ENCODE measurements around the gene UBE2I. TPM values are rescaled to one million over a fixed set of nuclear protein-coding genes. Genes with fewer than 3 reads are reported as not detected.
A peak's percentile ranks its signal among the peaks of the same experiment; 100 is the strongest.

Gene UBE2I
- total RNA-seq, 1 experiment from 2014 or later: 290 TPM

- Mint-ChIP-seq H3K27ac (peak overlapping the region in 2 of 3 experiments; percentile 78 to 83; a peak in 2 of 7 replicates), H3K27me3 (ENCODE audit: low read depth) (peaks cover 7% of the 10 kb centered on the region; the same call in 1 of the 2 replicates), H3K4me1 (peaks cover 19 to 37% of the 10 kb centered on the region in 2 experiments), H3K4me3 (peak overlapping the region in 1 of 2 experiments; percentile 68; a peak in 1 of 5 replicates), H3K36me3 (ENCODE audit: insufficient read depth in 1 of 3, low read depth in 3 of 3) (peaks cover 6 to 12% (median 11%) of the 10 kb centered on the region in 3 experiments), H3K9me3 (peaks cover 4 to 6% of the 10 kb centered on the region in 2 experiments)
- Histone ChIP-seq H2BK5ac (ENCODE audit: insufficient read length, low read length) (no peak overlapping the region), H4K20me1 (ENCODE audit: control insufficient read depth, insufficient read depth, insufficient read length) (peaks cover 3% of the 10 kb centered on the region), H3K79me2 (ENCODE audit: insufficient read depth, low read length) (peaks cover 15% of the 10 kb centered on the region), H4K91ac (ENCODE audit: insufficient read length, low read depth, low read length) (no peak overlapping the region), H3K4me2 (ENCODE audit: insufficient read depth, insufficient read length, low read length) (no peak overlapping the region), H4K5ac (ENCODE audit: insufficient read length, low read depth, low read length) (no peak overlapping the region), H3K27me3 (ENCODE audit: insufficient read depth, low read length) (no peaks in the 10 kb centered on the region), H3K56ac (ENCODE audit: insufficient read length, low read depth, low read length) (no peak overlapping the region), H3K4me1 (ENCODE audit: insufficient read depth, low read length) (no peaks in the 10 kb centered on the region; the same call in 1 of the 2 replicates), H3K9ac (ENCODE audit: extremely low read depth, insufficient read length, low read length) (no peak overlapping the region), H3K4ac (ENCODE audit: low read depth, low read length) (no peak overlapping the region), H3K18ac (ENCODE audit: insufficient read length, low read depth, low read length) (no peak overlapping the region), H2BK120ac (ENCODE audit: low read depth, low read length, poor library complexity, severe bottlenecking) (no peak overlapping the region), H3K14ac (ENCODE audit: insufficient read depth, low read length) (no peak overlapping the region), H3K23ac (ENCODE audit: insufficient read length, low read depth, low read length) (no peak overlapping the region), H2BK12ac (ENCODE audit: insufficient read length, low read depth, low read length) (no peak overlapping the region), H3K23me2 (ENCODE audit: insufficient read length, low read depth, low read length, poor library complexity, severe bottlenecking) (peaks cover 13% of the 10 kb centered on the region), H4K8ac (replicated peaks; ENCODE audit: insufficient read length, low read depth, low read length) (no peak overlapping the region), H2AFZ (ENCODE audit: low read length) (no peak overlapping the region), H2BK20ac (ENCODE audit: low read depth, low read length, poor library complexity, severe bottlenecking) (no peak overlapping the region), H3K9me3 (ENCODE audit: control insufficient read depth, low read depth, low read length) (no peaks in the 10 kb centered on the region), H2BK15ac (ENCODE audit: low read depth, low read length) (no peak overlapping the region), H3T11ph (ENCODE audit: low read length) (no peak overlapping the region), H3K79me1 (ENCODE audit: insufficient read depth, low read depth, low read length, poor library complexity, severe bottlenecking) (peaks cover 4% of the 10 kb centered on the region), H2AK5ac (ENCODE audit: insufficient read length, low read length) (no peak overlapping the region), H3K27ac (ENCODE audit: insufficient read length, low read depth, low read length) (no peak overlapping the region)
- TF ChIP-seq CTCF (conservative IDR thresholded peaks at IDR 0.05): no peak
- no CpG with 5 or more reads among the region's 4 CpGs for WGBS (ENCODE audit: extremely low coverage, insufficient read length, low lambda C conversion rate)
- DNase-seq: no peak
Measured at GRCh38 chr16:1306334-1306733, 3.1 kb upstream of the UBE2I start.

Data from H9 (cell line).